ENCODE results near the gene FRG2B. TPM values are rescaled to one million over a fixed set of nuclear protein-coding genes. Genes with fewer than 3 reads are reported as not detected.
"Not testable (repeated sequence)": the region's sequence is repeated elsewhere in the genome, so short reads cannot be mapped to it uniquely, and the experiment has no call there.

Gene FRG2B
- total RNA-seq, 1 experiment from 2014 or later, result not detected

- DNase-seq (ENCODE audit: extremely low read depth, low read depth), result no peak
Observed at GRCh38 chr10:133600657-133601056, 25.9 kb downstream of the FRG2B start.

GRCh38 chr10:133599869-133600268 lies 26.7 kb downstream of the FRG2B start:
- not testable (repeated sequence) for DNase-seq (ENCODE audit: extremely low read depth, low read depth)

- no peak for DNase-seq (ENCODE audit: extremely low read depth, low read depth)
Observed at GRCh38 chr10:133592716-133593115, 33.9 kb downstream of the FRG2B start.

GRCh38 chr10:133590970-133591359 lies 35.6 kb downstream of the FRG2B start:
- DNase-seq (ENCODE audit: extremely low read depth, low read depth), result no peak

- no peak for DNase-seq (ENCODE audit: extremely low read depth, low read depth)
Observed at GRCh38 chr10:133590226-133590969, 36.2 kb downstream of the FRG2B start.

- DNase-seq (ENCODE audit: extremely low read depth, low read depth), result not testable (repeated sequence)
Observed at GRCh38 chr10:133577037-133577436, 49.6 kb downstream of the FRG2B start.

Other genes with a start within 250 kb of the FRG2B start
- gene PAOX, start 247.5 kb downstream of the FRG2B start, total RNA-seq (2014; rRNA removed; shearing (Covaris generic)), result 1.1 and 1.6 TPM in 2 replicates
- gene MTG1, start 232.6 kb downstream of the FRG2B start, total RNA-seq (2014; rRNA removed; shearing (Covaris generic)), result 16.6 and 27.1 TPM in 2 replicates
- gene SPRN, start 202.2 kb downstream of the FRG2B start, total RNA-seq (2014; rRNA removed; shearing (Covaris generic)), result not detected in 2 replicates
- gene SCART1, start 172.8 kb downstream of the FRG2B start, total RNA-seq (2014; rRNA removed; shearing (Covaris generic)), result 0.92 and 1.2 TPM in 2 replicates
- gene CYP2E1, start 99.4 kb downstream of the FRG2B start, total RNA-seq (2014; rRNA removed; shearing (Covaris generic)), result 1.4 and 1.6 TPM in 2 replicates
- not detected in 2 replicates for gene SYCE1, start 61.2 kb downstream of the FRG2B start, total RNA-seq (2014; rRNA removed; shearing (Covaris generic))

All from NCI-H460 (cell line).